HEK293T (cell line): ENCODE results near the gene MED4.

Source experiments
- ARNT ChIP-seq: fragments of 450-650 bp; IDR thresholded peaks from 2 replicates; pipeline ENCODE4 v1.6.1; 2017; ENCODE audit warnings: mild to moderate bottlenecking
- BHLHE40 ChIP-seq: fragments of 450-650 bp; IDR thresholded peaks from 2 replicates; pipeline ENCODE4 v1.6.1; 2016; ENCODE audit warnings: mild to moderate bottlenecking, moderate library complexity, borderline replicate concordance
- CTBP1 ChIP-seq: fragments of 450-650 bp; IDR thresholded peaks from 2 replicates; pipeline ENCODE4 v1.6.1; 2016; ENCODE audit warnings: borderline replicate concordance
- ELF4 ChIP-seq: fragments of 450-650 bp; IDR thresholded peaks from 2 replicates; pipeline ENCODE4 v1.6.1; 2017; ENCODE audit warnings: antibody characterized with exemption
- FOXA1 ChIP-seq: fragments of 450-650 bp; IDR thresholded peaks from 2 replicates; pipeline ENCODE4 v1.6.1; 2016; ENCODE audit warnings: mild to moderate bottlenecking
- FOXK2 ChIP-seq: fragments of 450-650 bp; IDR thresholded peaks from 2 replicates; pipeline ENCODE4 v1.6.1; 2016; ENCODE audit warnings: mild to moderate bottlenecking
- NFRKB ChIP-seq: fragments of 450-650 bp; IDR thresholded peaks from 2 replicates; pipeline ENCODE4 v1.6.1; 2016; ENCODE audit warnings: mild to moderate bottlenecking, moderate library complexity
- SP1 ChIP-seq: fragments of 450-650 bp; IDR thresholded peaks from 2 replicates; pipeline ENCODE4 v1.6.1; 2017
- SUZ12 ChIP-seq: fragments of 450-650 bp; IDR thresholded peaks from 2 replicates; pipeline ENCODE4 v1.6.1; 2016; ENCODE audit warnings: mild to moderate bottlenecking
- TARDBP ChIP-seq: fragments of 450-650 bp; IDR thresholded peaks from 2 replicates; pipeline ENCODE4 v1.6.1; 2016
- ZNF384 ChIP-seq: fragments of 450-650 bp; IDR thresholded peaks from 2 replicates; pipeline ENCODE4 v1.6.1; 2016

DNA sequence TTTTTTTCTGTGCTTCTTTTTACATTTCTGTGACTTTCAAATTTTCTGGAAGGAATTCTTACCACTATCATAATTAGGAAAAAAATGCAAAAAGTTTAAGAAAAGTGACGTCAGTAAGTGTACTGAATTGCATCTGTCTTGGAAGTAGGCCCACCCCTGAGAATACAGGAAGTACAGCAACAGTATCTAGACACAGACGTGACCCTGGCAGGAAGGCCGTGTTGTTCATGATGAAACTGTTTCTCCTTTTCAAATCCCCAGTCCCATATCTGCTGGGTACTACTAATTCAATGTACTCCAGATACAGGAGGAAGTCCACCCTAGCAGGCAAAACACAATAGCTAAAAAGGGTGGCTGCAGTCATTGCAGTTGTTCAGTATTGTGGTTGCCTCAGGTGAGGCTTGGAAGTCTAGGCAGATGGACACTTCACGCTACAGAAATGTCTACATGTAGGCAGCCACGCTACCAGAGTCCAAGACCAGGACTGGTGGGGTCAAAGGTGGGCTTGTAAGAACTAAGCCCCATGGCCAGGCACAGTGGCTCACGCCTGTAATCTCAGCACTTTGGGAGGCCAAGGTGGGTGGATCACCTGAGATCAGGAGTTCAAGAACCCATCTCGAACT, 49.6 kb upstream of the MED4 start:
- no peak for TF ChIP-seq ELF4
- TF ChIP-seq FOXA1: no peak
- no peak for TF ChIP-seq FOXK2
- no peak for TF ChIP-seq ARNT
- no peak for TF ChIP-seq SUZ12
- no peak for TF ChIP-seq BHLHE40
- TF ChIP-seq SP1: no peak
- no peak for TF ChIP-seq CTBP1
- TF ChIP-seq TARDBP: no peak
- TF ChIP-seq ZNF384: no peak
- no peak for TF ChIP-seq NFRKB
